SK-N-SH (cell line): ENCODE data around the gene PSMA1. TPM values are rescaled to one million over a fixed set of nuclear protein-coding genes. Genes with fewer than 3 reads are reported as not detected.

Experiments
- CTCF ChIA-PET: fragments of 300-600, 350-600 bp; formaldehyde crosslinking; extraction: SDS; loops from one replicate; lab custom pipeline; 2021; lab: Yijun Ruan, JAX
- POLR2A ChIA-PET: fragments of 350-600 bp; sonication (Branson Sonifier 250); formaldehyde crosslinking; extraction: SDS; loops from one replicate; lab custom pipeline; 2020; ENCODE audit warnings: antibody characterized with exemption, inconsistent platforms; lab: Yijun Ruan, JAX
- DNase-seq: peaks from one replicate; pipeline ENCODE4 v3.0.0; 2012
- H2AFZ ChIP-seq: fragments of 200-600 bp; sonication (generic); 2 replicates; pipeline ENCODE4 v1.8.1; 2016; ENCODE audit warnings: antibody characterized with exemption, mild to moderate bottlenecking, low read depth
- H3F3A ChIP-seq: fragments of 200-600 bp; sonication (generic); replicated peaks from 2 replicates; pipeline ENCODE3; 2016; ENCODE audit warnings: antibody characterized with exemption, mild to moderate bottlenecking; ENCODE audit not compliant: insufficient read depth
- H3K27ac ChIP-seq, 2 experiments: fragments of 200-500 bp in 1 of 2; fragments of 200-600 bp in 1 of 2; sonication (Bioruptor generic) in 1 of 2; sonication (generic), shearing (Covaris generic) in 1 of 2; 2 replicates each; pipeline versions ENCODE4 v1.5.1 to v1.6.1; 2014 to 2016; ENCODE audit warnings: low read depth in 2 of 2, inconsistent platforms in 1 of 2, low read length in 1 of 2, mild to moderate bottlenecking in 1 of 2, mixed read lengths in 1 of 2
- H3K27me3 ChIP-seq: fragments of 200-600 bp; sonication (generic), shearing (Covaris generic); 2 replicates; pipeline ENCODE4 v1.6.1; 2016; ENCODE audit warnings: mixed run types; ENCODE audit not compliant: insufficient read depth
- H3K36me3 ChIP-seq, 2 experiments: fragments of 200-500 bp in 1 of 2; fragments of 200-600 bp in 1 of 2; sonication (Bioruptor generic) in 1 of 2; sonication (generic) in 1 of 2; replicated peaks in 1 of 2; 2 replicates each; pipeline versions ENCODE3 to v1.5.1; 2014 to 2016; ENCODE audit warnings: low read length in 1 of 2, mild to moderate bottlenecking in 1 of 2; ENCODE audit not compliant: insufficient read depth in 2 of 2, control insufficient read depth in 1 of 2
- H3K4me1 ChIP-seq, 2 experiments: fragments of 200-500 bp in 1 of 2; fragments of 200-600 bp in 1 of 2; sonication (Bioruptor generic) in 1 of 2; sonication (generic), shearing (Covaris generic) in 1 of 2; 2 replicates each; pipeline versions ENCODE4 v1.5.1 to v1.6.1; 2014 to 2016; ENCODE audit warnings: low read depth in 1 of 2, low read length in 1 of 2, mixed run types in 1 of 2; ENCODE audit not compliant: insufficient read depth in 2 of 2, control insufficient read depth in 1 of 2
- H3K4me2 ChIP-seq: fragments of 200-600 bp; sonication (generic), shearing (Covaris generic); 2 replicates; pipeline ENCODE4 v1.6.1; 2017; ENCODE audit warnings: mixed run types
- H3K4me3 ChIP-seq, 2 experiments: fragments of 200-500 bp in 1 of 2; fragments of 200-600 bp in 1 of 2; sonication (Bioruptor generic) in 1 of 2; sonication (generic), shearing (Covaris generic) in 1 of 2; 2 replicates each; pipeline versions ENCODE4 v1.5.1 to v1.8.1; 2014 to 2016; ENCODE audit warnings: low read depth in 2 of 2, inconsistent platforms in 1 of 2, low read length in 1 of 2, mild to moderate bottlenecking in 1 of 2, mixed read lengths in 1 of 2, moderate library complexity in 1 of 2
- H3K79me2 ChIP-seq: fragments of 200-600 bp; sonication (generic); 2 replicates; pipeline ENCODE4 v1.8.1; 2017; ENCODE audit warnings: mild to moderate bottlenecking; ENCODE audit not compliant: insufficient read depth
- H3K9ac ChIP-seq: fragments of 200-600 bp; sonication (generic); 2 replicates; pipeline ENCODE4 v1.6.1; 2017; ENCODE audit warnings: mixed run types
- H3K9me2 ChIP-seq: fragments of 200-600 bp; sonication (generic); 2 replicates; pipeline ENCODE4 v1.6.1; 2017; ENCODE audit warnings: mixed run types
- H3K9me3 ChIP-seq: fragments of 200-600 bp; sonication (generic); 2 replicates; pipeline ENCODE4 v1.6.1; 2017; ENCODE audit warnings: mixed run types, mild to moderate bottlenecking, moderate library complexity
- H4K20me1 ChIP-seq: fragments of 200-600 bp; sonication (generic); 2 replicates; pipeline ENCODE4 v1.6.1; 2017; ENCODE audit warnings: mild to moderate bottlenecking, mixed run types; ENCODE audit not compliant: insufficient read depth
- EP300 ChIP-seq, 2 experiments: IDR thresholded peaks; 2 replicates each; pipeline versions ENCODE4 v1.4.0 to v1.6.1; 2012; ENCODE audit warnings: borderline replicate concordance in 1 of 2, low read depth in 1 of 2, low read length in 1 of 2
- EZH2phosphoT487 ChIP-seq: fragments of 200-600 bp; sonication (generic); IDR thresholded peaks from 2 replicates; pipeline ENCODE4 v1.6.1; 2017; ENCODE audit warnings: low read depth, mixed run types, mild to moderate bottlenecking, antibody characterized with exemption, moderate library complexity, borderline replicate concordance
- FOXM1 ChIP-seq: IDR thresholded peaks from 2 replicates; pipeline ENCODE4 v1.4.0; 2012; ENCODE audit warnings: low read depth, mild to moderate bottlenecking
- POLR2AphosphoS5 ChIP-seq: IDR thresholded peaks from 2 replicates; pipeline ENCODE4 v1.6.1; 2012; ENCODE audit warnings: low read depth, low read length
- RFX5 ChIP-seq: IDR thresholded peaks from 2 replicates; pipeline ENCODE4 v1.6.1; 2012; ENCODE audit warnings: mild to moderate bottlenecking, improper control_type of control experiment, low read length
- SMC3 ChIP-seq: IDR thresholded peaks from 2 replicates; pipeline ENCODE4 v1.6.1; 2012; ENCODE audit warnings: low read depth, low read length, improper control_type of control experiment
- TCF12 ChIP-seq: IDR thresholded peaks from 2 replicates; pipeline ENCODE4 v1.4.0; 2012
- TEAD4 ChIP-seq: IDR thresholded peaks from 2 replicates; pipeline ENCODE4 v1.4.0; 2012; ENCODE audit warnings: mild to moderate bottlenecking, borderline replicate concordance; ENCODE audit not compliant: insufficient read depth
- WGBS: methylation state at CpG from one replicate; pipeline ENCODE4 v1.1.6; 2017; ENCODE audit warnings: low lambda C conversion rate; 5-methylcytosine and 5-hydroxymethylcytosine counted together
- polyA plus RNA-seq, 3 experiments: library from polyadenylated mRNA; depleted of rRNA; stranded (reverse); fragments of >200 nt; gene quantifications; 2 replicates each; pipeline ENCODE4 v1.2.3, GENCODE V29; 2012
- TF ChIP-seq, protein P1 (sequence below): fragments of 150-350 bp; IDR thresholded peaks from 2 replicates; pipeline ENCODE4 v1.6.1; 2016; ENCODE audit warnings: mild to moderate bottlenecking, low read depth, low read length
- TF ChIP-seq, protein P2 (sequence below): IDR thresholded peaks from 2 replicates; pipeline ENCODE4; 2012

The PSMA1 gene
- polyA plus RNA-seq, 1 of the 3 experiments (the other 2 are of a cell fraction), result 166 TPM

DNA sequence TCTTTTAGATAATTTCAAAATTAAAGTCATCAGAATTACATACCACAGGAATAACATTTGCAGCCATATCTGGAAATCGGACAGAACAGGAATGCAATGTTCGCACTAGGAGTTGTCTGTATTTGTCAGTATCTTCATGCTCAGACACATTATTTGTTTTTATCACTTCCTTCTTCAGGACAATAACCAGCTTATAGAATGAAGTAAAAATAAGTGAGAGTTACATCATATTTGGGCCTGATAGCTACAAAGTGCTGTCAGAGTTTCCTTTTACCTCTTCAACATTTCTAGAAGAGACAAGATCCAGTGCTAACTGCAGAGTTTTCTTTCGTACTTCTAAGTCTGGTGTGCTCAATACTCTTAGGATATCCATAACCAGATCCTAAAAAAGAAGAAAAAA is 39.5 kb downstream of the PSMA1 start:
- DNase-seq, result no peak
- POLR2A ChIA-PET, result no interaction called here

DNA sequence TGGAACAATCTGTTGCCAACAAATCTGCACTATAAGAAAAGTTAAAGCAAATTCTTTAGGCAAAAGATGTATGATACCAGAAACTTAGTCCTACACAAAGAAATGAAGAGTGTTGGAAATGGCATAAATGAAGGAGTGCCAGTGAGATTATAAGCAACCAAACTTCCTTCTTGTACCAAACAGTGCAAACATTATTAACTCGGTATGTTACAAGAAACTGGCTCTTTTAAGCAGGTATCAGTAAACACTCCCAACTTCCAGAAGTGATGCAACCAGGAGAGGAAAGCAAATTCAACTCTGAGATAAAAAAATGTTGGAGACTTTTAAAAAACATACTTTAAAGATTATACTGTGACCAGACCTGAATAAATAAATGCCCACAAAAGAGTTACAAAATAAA is 49.1 kb downstream of the PSMA1 start:
- POLR2A ChIA-PET, result no interaction called here
- 74% methylated on average over 1 of the region's 1 CpG for WGBS
- H3K36me3 ChIP-seq, result peaks cover 90 to 99% of the 10 kb centered on the region in 2 experiments

More for the DNA sequence above, 39.5 kb downstream of the PSMA1 start:
- no peak overlapping the region for H3K4me3 ChIP-seq
- H2AFZ ChIP-seq, result no peak overlapping the region
- 96% methylated on average over 3 of the region's 3 CpGs for WGBS
- no peak overlapping the region for H3K27ac ChIP-seq
- no peaks in the 10 kb centered on the region for H3K4me1 ChIP-seq
- CTCF ChIA-PET, result interaction anchor here (0.9 to 2.7 kb wide), 5 partner anchors 9 to 180 kb away, joined by 3 to 14 read pairs (median 3); no protein-coding TSS in a partner anchor
- H4K20me1 ChIP-seq, result 0 out of 2 replicates have a peak, but pooled peaks cover 2% of the 10 kb centered on the region
- H3K36me3 ChIP-seq, result peaks cover 79 to 100% of the 10 kb centered on the region in 2 experiments
- H3K9me2 ChIP-seq, result no peaks in the 10 kb centered on the region
- peaks cover 73% of the 10 kb centered on the region for H3K79me2 ChIP-seq
- no peak overlapping the region for H3K4me2 ChIP-seq
- no peaks in the 10 kb centered on the region for H3K9me3 ChIP-seq
- TF ChIP-seq, protein P1, sequence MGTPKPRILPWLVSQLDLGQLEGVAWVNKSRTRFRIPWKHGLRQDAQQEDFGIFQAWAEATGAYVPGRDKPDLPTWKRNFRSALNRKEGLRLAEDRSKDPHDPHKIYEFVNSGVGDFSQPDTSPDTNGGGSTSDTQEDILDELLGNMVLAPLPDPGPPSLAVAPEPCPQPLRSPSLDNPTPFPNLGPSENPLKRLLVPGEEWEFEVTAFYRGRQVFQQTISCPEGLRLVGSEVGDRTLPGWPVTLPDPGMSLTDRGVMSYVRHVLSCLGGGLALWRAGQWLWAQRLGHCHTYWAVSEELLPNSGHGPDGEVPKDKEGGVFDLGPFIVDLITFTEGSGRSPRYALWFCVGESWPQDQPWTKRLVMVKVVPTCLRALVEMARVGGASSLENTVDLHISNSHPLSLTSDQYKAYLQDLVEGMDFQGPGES, result no peak
- TF ChIP-seq, protein P2, sequence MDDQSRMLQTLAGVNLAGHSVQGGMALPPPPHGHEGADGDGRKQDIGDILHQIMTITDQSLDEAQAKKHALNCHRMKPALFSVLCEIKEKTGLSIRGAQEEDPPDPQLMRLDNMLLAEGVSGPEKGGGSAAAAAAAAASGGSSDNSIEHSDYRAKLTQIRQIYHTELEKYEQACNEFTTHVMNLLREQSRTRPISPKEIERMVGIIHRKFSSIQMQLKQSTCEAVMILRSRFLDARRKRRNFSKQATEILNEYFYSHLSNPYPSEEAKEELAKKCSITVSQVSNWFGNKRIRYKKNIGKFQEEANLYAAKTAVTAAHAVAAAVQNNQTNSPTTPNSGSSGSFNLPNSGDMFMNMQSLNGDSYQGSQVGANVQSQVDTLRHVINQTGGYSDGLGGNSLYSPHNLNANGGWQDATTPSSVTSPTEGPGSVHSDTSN, result no peak
- TF ChIP-seq FOXM1 (no peak), POLR2AphosphoS5 (no peak), EP300 (IDR thresholded peaks at IDR 0.05; ENCODE audit: borderline replicate concordance in 1 of 2, low read depth in 1 of 2, low read length in 1 of 2) (no peak), SMC3 (no peak), TEAD4 (no peak), EZH2phosphoT487 (no peak), TCF12 (no peak)
- H3F3A ChIP-seq, result peaks cover 33% of the 10 kb centered on the region
- H3K9ac ChIP-seq, result no peak overlapping the region
- no peaks in the 10 kb centered on the region for H3K27me3 ChIP-seq

More for the DNA sequence above, 49.1 kb downstream of the PSMA1 start:
- Histone ChIP-seq H3K27me3 (no peaks in the 10 kb centered on the region), H2AFZ (no peak overlapping the region), H3K4me2 (no peak overlapping the region), H3K9me2 (no peaks in the 10 kb centered on the region), H3K9me3 (no peaks in the 10 kb centered on the region), H3K9ac (no peak overlapping the region), H3K4me3 (no peak overlapping the region), H3K4me1 (no peaks in the 10 kb centered on the region), H3F3A (peaks cover 16% of the 10 kb centered on the region), H3K79me2 (peaks cover 87% of the 10 kb centered on the region), H3K27ac (no peak overlapping the region), H4K20me1 (peaks cover 23% of the 10 kb centered on the region; the same call in 1 of the 2 replicates)
- TF ChIP-seq RFX5, result no peak
- no peak for DNase-seq
- CTCF ChIA-PET, result interaction anchor here (6.7 kb wide), 1 partner anchor 16 kb away, joined by 30 read pairs; no protein-coding TSS in a partner anchor
